ENCODE measurements around the gene NECTIN2. TPM values are rescaled to one million over a fixed set of nuclear protein-coding genes. Genes with fewer than 3 reads are reported as not detected.
"Not testable (repeated sequence)": the region's sequence is repeated elsewhere in the genome, so short reads cannot be mapped to it uniquely, and the experiment has no call there.

NECTIN2 gene
- total RNA-seq, 2 donors from 2014 or later = 112 to 125 TPM

GRCh38 chr19:44894052-44894400, 47.9 kb downstream of the NECTIN2 start:
- intact Hi-C loops (cut with DNase I, micrococcal nuclease) = no loop called here

GRCh38 chr19:44894946-44895345, 48.8 kb downstream of the NECTIN2 start:
- DNase-seq = no peak
- intact Hi-C loops (cut with DNase I, micrococcal nuclease) = no loop called here

More at GRCh38 chr19:44894052-44894400, 47.9 kb downstream of the NECTIN2 start:
- no peak for DNase-seq
- ATAC-seq = no peak

GRCh38 chr19:44897835-44898234, 51.7 kb downstream of the NECTIN2 start:
- ATAC-seq = no peak
- DNase-seq = no peak
- intact Hi-C loops (cut with DNase I, micrococcal nuclease) = no loop called here

More at GRCh38 chr19:44894946-44895345, 48.8 kb downstream of the NECTIN2 start:
- no peak for ATAC-seq

GRCh38 chr19:44900328-44901244, 54.5 kb downstream of the NECTIN2 start:
- DNase-seq = no peak
- ATAC-seq = no peak
- intact Hi-C loops (cut with DNase I, micrococcal nuclease) = loop anchor here in 1 of 2 donors (10.0 kb wide), 1 partner anchor 54 kb away; the partner anchor contains the start of gene CLPTM1

- ATAC-seq (no peak), DNase-seq (no peak)
- intact Hi-C loops (cut with DNase I, micrococcal nuclease) = loop anchor here in 1 of 2 donors (10.0 kb wide), 1 partner anchor 52 kb away; the partner anchor contains the start of gene CLPTM1
These were observed 57.1 kb downstream of the NECTIN2 start for GRCh38 chr19:44903216-44903601.

GRCh38 chr19:44903602-44904425, 57.7 kb downstream of the NECTIN2 start:
- intact Hi-C loops (cut with DNase I, micrococcal nuclease) = loop anchor here (2.0 to 10.0 kb wide), 2 partner anchors 47 to 51 kb away; partner anchors contain the start of gene CLPTM1 (in 1 of the 2)
- DNase-seq (peak in 1 of 2 donors; percentile 77), ATAC-seq (peak; percentile 70)

GRCh38 chr19:44904426-44904994, 58.4 kb downstream of the NECTIN2 start:
- DNase-seq (no peak), ATAC-seq (peak; percentile 12)
- intact Hi-C loops (cut with DNase I, micrococcal nuclease) = loop anchor here (2.0 to 10.0 kb wide), 2 partner anchors 46 to 50 kb away; partner anchors contain the start of gene CLPTM1 (in 1 of the 2)

- intact Hi-C loops (cut with DNase I, micrococcal nuclease) = loop anchor here (2.0 to 10.0 kb wide), 2 partner anchors 45 to 49 kb away; partner anchors contain the start of gene CLPTM1 (in 1 of the 2)
- ATAC-seq (no peak), DNase-seq (no peak)
These were observed 59.5 kb downstream of the NECTIN2 start, which contains the start of gene APOE for GRCh38 chr19:44905437-44906160. APOE (plus strand) TSS chr19:44905796; CDS start chr19:44906625, 829 bp downstream.

- DNase-seq (no peak), ATAC-seq (no peak)
- intact Hi-C loops (cut with DNase I, micrococcal nuclease) = loop anchor here in 1 of 2 donors (10.0 kb wide), 1 partner anchor 47 kb away; the partner anchor contains the start of gene CLPTM1
These were observed 61.5 kb downstream of the NECTIN2 start for GRCh38 chr19:44907613-44908012.

- intact Hi-C loops (cut with DNase I, micrococcal nuclease) = loop anchor here in 1 of 2 donors (10.0 kb wide), 1 partner anchor 47 kb away; the partner anchor contains the start of gene CLPTM1
- no peak for ATAC-seq
- no peak for DNase-seq
These were observed 62.2 kb downstream of the NECTIN2 start for GRCh38 chr19:44908074-44908835.

GRCh38 chr19:44908836-44909261, 62.8 kb downstream of the NECTIN2 start:
- intact Hi-C loops (cut with DNase I, micrococcal nuclease) = loop anchor here in 1 of 2 donors (10.0 kb wide), 1 partner anchor 46 kb away; the partner anchor contains the start of gene CLPTM1
- ATAC-seq = no peak
- no peak for DNase-seq

- DNase-seq = no peak
- intact Hi-C loops (cut with DNase I, micrococcal nuclease) = loop anchor here in 1 of 2 donors (10.0 kb wide), 1 partner anchor 45 kb away; the partner anchor contains the start of gene CLPTM1
- no peak for ATAC-seq
These were observed 63.7 kb downstream of the NECTIN2 start for GRCh38 chr19:44909775-44910174.

- DNase-seq; ATAC-seq; intact Hi-C loops (cut with DNase I, micrococcal nuclease): not testable (repeated sequence)
These were observed 65.8 kb downstream of the NECTIN2 start for GRCh38 chr19:44911896-44912295.

- no peak for ATAC-seq
- intact Hi-C loops (cut with DNase I, micrococcal nuclease) = no loop called here
- DNase-seq = no peak
These were observed 66.8 kb downstream of the NECTIN2 start for GRCh38 chr19:44912854-44913253.

GRCh38 chr19:44913512-44914432, 67.7 kb downstream of the NECTIN2 start:
- intact Hi-C loops (cut with DNase I, micrococcal nuclease); DNase-seq; ATAC-seq: not testable (repeated sequence)
